Inflammatory macrophage treated with lipopolysaccharide for 1 hour (primary cell): ENCODE data around the gene IFT22.
"Not testable (repeated sequence)": the region's sequence is repeated elsewhere in the genome, so short reads cannot be mapped to it uniquely, and the experiment has no call there.

Experiments used
- DNase-seq, 2 donors: peaks; one replicate each; pipeline ENCODE4 v3.0.0-alpha.2; 2020 to 2022

IFT22 gene

DNA sequence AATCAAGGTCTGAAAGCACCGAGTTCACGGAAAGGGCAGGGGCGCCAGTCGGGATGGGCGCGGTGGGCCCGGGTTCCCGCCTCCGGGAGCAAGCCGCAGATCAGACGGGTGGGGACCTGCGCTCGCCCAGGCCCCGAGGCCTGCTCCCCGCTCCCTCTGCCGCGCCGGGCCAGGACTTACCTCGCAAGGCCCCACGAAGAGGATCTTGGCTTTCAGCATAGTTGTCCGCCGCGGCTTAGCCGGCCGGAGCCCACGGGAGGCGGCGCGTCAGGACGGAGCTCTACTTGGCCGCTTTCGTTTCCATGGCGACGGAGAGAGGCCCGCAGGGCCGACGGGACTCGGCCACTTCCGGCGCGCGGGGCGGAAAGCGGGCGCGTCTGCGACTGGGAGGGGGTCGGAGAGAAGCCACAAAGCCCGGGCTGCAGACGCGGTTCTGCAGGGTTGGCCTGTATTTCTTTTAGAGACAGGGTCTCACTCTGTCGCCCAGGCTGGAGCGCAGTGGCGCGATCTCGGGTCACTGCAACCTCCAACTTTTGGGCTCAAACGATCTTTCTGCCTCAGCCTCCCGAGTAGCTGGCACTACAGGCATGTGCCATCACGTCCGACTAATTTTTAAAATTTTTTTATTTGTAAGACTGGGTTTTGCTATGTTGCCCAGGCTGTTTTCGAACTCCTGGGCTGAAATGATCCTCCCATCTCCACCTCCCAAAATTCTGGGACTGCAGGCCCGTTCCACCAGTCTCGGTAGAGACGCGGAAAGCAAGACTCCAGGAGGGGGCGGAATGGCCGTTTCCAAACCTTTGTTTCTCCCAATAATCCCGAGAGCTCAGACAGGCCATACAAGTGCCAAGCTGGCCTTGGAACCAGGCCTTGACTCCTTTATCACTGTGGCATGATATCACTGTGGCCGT is at the start of gene IFT22:
IFT22 (minus strand) TSS at position 322 of the 911 bp plus-strand sequence; CDS start at position 219, 103 bp downstream.
- DNase-seq = peak; percentile 89 to 94

DNA sequence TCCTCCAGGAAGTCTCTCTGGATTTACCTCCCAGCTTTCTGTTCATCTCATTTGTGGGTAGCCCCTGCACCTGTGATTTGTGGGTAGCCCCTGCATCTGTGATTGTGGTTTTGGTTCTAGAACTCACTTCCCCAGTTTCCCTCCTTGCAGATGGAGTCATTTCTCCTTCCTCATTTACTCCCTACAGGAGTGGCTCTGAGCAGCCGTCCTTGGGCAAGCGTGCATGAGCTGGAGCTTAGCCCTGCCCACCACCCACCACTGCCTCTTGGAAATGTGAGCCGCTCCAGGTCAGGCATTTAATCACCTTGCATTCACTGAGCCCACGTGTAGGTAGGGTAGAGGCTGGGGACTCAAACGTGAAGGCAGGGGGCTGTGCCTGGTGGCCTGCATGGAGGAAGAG is 49.2 kb upstream of the IFT22 start:
- peak; percentile 41 to 48 for DNase-seq

DNA sequence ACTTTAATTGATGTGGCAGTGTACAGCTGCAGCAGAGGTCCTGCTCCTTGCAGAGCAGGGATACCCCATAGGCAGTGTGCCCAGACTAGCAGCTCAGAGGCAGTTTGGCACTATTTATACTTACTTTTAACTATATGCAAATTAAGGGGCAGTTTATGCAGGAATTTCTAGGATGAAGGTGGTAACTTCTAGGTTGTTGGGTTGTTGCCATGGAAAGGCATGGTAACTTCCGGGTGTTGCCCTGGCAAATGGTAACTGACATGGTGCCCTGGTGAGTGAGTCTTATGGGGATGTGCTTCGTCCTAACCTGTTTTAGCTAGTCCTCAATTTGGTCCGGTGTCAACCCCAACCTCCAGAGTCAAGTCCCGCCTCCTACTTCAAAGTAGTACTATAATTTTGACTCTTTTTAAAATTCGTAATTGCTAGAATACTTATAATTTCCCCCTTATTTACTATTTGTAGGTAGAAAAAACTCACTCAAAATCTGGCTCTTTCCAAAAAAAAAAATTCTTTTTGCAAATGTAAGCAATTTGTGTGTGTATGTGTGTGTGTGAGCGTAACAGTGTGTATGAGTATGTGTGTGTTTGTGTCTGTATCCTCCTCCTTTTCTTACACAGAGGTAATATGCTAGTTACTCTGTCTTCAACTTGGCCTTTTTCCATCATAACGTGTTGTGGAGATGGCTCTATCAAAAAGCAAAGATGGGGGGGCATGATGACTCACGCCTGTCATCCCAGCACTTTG is 47.0 kb upstream of the IFT22 start:
- no peak for DNase-seq

DNA sequence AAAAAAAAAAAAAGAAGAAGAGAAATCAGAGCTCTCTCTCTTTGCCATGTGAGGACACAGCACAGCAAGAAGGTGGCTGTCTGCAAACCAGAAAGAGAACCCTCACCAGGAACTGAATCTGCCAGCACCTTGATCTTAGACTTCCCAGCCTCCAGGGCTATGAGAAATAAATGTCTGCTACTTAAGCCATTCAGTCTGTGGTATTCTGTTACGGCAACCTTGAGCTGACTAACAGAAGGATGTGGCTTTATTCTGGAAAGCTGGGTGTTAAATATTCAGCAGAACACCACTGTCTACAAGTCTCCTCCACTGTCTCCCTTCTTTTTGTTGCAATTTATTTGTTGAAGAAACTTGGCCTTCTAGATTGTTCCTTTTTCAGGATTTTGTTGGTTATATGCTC is 46.1 kb upstream of the IFT22 start:
- DNase-seq = no peak

DNA sequence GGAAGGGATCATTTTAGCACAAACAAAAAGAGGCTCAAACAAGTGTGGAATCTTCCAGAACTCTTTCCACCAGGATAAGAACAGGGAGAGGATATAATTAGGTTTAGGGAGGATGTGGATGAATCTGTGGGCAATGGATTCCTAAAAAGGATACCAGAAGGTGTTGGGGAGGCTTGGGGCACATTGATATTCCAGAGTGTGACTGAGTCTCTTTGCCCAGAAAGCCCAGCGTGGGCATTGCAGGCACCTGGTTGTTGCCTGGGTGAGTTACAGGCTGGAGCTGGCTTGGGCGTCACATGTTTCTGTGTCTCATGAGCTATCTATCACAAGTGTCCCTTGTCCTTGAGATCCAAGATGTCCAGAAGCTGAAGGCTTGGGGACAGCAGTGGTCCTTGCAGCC is 44.3 kb upstream of the IFT22 start:
- DNase-seq = no peak

DNA sequence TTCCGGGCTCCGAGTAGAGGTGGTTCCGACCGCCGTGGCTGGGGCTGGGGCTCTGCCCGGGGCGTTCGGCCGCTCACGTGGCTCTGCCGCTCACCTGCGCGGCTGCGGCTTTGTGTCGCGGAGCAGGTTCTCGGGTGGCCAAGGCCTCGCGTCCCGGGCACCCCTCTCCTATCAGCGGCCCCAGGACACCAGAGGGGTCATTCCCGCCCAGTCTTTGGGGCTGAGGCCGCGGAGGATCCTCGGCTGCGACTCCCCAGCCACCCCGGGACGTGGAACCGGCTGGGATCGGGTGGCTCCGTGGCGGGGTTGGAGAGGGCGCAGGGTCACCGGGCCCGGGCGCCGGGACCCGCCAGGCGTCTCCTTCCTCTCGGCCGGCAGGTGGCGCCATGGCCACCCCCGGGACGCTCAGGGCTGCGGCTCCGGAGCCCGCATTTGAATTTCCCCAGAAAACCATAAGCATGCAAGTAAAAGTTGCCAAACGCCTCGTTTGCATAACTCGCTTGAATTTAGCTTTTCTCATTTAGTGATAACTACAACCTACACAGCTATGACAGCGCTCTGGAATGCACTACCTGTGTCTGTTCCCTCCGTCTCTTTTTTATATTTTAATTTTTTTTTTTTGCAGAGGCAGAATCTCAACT is 42.2 kb upstream of the IFT22 start:
- DNase-seq = peak; percentile 48 to 81

DNA sequence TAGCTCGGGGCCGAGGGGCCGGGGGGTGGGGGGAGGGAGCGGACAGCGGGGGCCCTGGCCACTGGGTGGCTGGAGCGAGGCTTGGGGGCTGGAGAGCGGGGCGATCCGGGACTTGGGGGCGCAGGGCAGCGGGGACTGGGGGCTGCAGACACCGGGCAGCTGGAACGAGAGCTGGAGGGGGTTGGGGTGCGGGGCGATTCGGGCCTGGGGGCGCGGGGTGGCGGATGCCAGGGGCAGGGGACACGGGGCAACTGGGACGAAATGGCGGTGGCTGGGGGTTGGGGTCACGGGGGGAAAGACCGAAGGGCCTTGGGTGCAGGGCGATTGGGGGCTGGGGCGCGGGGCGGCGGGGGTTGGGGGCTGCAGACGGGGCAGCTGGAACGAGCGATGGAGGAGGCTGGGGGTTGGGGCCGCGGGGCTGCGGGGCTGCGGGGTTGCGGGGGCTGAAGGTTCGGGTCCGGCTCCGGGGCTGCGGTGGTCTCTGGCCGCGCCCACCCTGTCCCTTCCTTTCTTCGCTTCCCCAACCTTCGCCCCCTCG is 41.7 kb upstream of the IFT22 start:
- DNase-seq = no peak

DNA sequence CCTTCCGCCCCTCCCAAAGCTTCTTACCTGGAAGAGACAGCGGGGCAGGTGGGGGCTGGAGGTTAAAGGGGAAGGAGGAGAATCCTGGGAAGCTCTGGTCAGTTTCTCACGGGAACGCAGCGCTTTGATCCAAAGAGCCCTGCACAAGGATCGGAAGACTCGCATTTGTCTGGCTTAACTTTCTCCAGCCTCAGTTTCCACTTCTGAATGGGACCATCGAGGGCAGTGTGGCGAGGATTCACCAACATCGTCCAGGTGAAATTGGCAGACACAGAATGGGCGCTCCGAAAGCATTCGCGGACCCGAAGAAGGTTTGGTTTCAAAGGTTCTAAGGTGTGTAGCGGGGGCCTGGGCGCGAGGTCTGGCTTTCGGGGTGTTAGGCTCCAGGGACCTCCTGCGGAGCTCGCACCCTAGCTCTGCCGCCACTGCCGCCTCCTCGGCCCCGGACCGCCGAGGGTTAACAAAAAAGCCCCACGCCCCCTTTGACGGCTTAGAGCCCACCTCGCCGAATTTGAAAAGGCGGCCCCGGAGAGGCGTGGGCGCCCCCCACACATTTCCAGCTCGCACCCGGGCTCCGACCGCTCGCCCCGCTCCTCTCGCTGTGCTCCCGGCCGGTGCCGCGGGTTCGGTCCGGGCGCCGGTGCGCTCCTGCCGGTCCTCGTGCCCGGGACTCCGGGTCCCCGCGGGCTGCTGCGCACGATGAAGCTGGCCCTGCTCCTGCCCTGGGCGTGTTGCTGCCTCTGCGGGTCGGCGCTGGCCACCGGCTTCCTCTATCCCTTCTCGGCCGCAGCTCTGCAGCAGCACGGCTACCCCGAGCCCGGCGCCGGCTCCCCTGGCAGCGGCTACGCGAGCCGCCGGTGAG is 41.0 kb upstream of the IFT22 start, which contains the start of gene COL26A1:
COL26A1 (plus strand) TSS at position 542 of the 862 bp plus-strand sequence; CDS start at position 700, 158 bp downstream.
- peak in 1 of 2 donors; percentile 10 for DNase-seq

DNA sequence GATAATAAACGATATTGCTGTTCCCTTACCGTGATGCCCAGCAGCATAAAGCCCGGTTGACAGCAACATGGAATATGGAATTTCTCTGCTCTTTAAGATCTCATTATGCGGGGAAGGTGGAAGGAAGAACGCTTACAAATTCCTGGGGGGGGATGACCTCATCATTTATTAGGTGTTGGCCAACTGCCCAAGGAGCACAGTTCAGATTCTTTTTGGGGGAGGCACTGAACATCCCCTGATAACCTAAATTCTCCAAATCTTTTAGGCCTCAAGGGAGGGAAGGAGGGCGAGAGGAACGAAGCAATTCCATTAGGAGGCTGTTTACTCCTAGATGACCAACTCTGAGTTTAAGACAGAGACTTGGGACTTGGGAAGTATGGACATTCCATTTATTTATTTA is 35.8 kb upstream of the IFT22 start:
- no peak for DNase-seq

DNA sequence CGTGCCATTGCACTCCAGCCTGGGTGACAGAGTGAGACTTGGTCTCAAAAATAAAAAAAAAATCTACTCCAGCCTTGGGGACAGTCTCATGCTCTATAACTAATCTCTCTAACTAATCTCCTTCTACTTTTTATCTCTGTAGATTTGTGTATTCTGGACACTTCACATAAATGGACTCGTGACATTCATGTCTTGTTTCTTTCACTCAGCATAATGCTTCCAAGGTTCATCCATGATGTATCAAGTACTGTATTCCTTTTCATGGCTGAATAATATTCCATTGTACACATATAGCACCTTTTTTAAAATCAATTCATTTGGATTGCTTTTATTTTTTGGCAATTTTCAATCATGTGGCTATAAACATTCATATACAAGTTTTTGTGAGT is 31.3 kb upstream of the IFT22 start:
- DNase-seq = no peak

DNA sequence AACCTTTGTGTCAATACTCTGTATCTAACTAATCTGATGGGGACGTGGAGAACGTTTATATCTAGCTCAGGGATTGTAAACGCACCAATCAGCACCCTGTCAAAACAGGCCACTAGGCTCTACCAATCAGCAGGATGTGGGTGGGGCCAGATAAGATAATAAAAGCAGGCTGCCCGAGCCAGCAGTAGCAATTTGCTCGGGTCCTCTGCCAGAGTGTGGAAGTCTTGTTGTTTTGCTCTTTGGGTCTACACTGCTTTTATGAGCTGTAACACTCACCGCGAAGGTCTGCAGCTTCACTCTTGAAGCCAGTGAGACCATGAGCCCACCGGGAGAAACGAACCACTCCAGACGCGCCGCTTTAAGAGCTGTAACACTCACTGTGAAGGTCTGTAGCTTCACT is 27.7 kb upstream of the IFT22 start:
- DNase-seq = not testable (repeated sequence)

DNA sequence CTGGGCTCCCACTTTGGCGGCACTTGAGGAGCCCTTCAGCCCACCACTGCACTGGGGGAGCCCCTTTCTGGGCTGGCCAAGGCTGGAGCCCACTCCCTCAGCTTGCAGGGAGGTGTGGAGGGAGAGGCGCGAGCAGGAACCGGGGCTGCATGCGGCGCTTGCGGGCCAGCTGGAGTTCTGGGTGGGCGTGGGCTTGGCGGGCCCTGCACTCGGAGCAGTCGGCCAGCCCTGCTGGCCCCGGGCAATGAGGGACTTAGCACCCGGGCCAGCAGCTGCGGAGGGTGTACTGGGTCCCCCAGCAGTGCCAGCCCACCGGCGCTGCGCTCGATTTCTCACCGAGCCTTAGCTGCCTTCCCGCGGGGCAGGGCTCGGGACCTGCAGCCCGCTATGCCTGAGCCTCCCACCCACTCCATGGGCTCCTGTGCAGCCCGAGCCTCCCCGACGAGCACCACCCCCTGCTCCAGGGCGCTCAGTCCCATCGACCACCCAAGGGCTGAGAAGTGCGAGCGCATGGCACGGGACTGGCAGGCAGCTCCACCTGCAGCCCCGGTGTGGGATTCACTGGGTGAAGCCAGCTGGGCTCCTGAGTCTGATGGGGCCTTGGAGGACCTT is 26.9 kb upstream of the IFT22 start:
- DNase-seq = not testable (repeated sequence)

DNA sequence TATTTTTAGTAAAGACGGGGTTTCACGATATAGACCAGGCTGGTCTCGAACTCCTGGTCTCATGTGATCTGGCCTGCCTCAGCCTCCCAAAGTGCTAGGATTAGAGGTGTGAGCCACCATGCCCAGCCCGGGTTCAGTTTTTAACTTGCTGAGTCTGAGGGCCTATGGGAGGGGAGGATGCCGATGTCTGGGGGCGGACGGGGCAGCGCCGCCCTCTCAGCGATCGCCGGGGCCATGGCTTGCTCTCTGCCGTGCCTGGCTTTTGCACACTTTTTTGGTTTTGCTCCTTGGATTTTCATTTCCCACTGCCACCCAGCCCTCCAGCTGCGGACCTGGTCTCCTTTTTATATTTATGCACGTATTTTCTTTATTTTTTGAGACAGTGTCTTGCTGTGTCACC is 25.9 kb upstream of the IFT22 start:
- no peak for DNase-seq

DNA sequence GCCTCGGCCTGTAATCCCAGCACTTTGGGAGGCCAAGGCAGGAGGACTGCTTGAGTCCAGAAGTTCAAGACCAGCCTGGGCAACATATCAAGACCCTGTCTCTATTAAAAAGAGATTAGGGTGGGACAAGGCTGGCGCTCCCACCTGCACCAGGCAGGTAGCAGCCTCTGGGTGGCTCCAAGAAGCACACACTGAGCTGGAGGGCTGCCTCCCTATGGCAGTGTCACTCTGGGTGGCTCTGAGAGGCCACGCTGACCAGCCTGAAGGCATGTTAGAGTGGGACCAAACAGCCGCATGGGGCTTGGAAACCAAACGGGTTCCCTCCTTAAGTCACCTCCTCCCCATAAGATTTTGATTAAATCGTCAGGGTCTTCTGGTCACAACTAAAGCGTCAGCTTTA is 21.3 kb upstream of the IFT22 start:
- DNase-seq = no peak

DNA sequence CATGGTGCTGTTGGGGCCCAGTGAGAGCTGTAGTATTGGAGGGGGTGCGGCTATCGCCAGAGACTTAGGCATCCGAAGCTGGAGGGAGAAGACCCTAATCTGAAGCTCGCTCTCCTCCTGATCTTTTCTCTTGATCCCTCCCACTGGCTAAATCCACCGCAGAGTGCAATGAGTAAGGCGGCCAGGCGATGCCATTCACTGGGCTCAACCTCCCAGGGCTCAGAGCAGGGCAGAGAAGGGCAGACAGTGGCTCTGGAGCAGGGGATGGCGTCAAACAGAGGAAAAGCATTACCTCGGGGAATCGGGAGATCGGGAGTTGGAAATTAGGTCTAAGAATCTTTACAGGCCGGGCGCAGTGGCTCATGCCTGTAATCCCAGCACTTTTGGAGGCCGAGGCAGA is 18.8 kb upstream of the IFT22 start:
- no peak for DNase-seq

DNA sequence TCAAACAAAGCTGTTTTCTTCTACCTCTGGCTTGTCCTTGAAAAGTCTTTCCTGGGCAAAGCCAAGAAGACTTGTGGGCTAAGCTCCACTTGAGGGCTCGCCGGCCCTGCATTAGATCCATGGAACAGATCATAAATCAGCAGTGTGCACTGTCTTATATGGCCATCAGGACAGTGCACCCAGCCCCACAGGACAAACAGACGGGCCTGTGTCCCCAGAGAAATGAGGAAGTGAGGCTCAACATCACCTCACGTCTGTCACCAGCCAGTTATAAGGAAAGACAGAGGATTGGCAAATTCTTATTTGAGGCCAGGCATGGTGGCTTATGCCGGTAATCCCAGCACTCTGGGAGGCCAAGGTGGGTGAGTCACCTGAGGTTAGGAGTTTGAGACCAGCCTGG is 12.3 kb upstream of the IFT22 start:
- DNase-seq = no peak

DNA sequence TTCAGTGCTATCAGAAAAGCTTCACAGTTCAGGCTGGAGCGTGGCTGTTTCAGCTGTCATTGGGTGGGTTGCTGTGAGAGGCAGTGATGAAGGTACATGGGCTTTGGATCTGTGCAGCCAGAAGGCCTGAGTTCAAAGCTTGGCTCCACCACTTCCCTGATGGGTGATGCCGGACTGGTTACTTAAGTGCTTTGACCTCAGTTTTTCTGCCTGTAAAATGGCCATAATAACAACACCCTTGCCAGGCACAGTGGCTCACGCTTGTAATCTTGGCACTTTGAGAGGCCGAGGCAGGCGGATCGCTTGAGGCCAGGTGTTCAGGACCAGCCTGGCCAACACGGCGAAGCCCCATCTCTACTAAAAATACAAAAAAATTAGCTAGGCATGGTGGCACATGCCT is 10.4 kb upstream of the IFT22 start:
- DNase-seq = no peak

DNA sequence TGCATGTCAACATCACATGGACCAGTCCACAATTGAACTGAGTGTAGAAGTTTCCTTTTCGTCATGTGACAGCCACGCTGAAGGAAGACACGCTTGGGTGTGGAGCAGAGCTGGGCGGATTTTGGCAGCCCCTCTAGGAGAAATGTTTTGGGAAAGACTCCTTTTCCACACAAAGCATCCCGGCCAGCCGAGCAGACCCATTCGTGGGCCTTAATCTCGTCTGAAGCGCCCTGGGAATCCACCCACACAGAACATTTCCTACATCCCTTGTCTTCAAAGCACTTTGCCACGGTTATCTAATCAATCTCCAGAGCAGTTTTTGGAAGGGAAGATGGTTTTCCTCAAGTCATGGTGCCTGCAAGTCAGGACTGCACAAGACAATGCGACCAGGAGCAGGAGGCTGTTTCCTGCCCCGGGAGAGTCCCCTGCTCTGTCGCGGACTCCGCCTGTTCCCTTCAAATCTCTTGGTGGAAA is 8.4 kb upstream of the IFT22 start:
- DNase-seq = no peak

DNA sequence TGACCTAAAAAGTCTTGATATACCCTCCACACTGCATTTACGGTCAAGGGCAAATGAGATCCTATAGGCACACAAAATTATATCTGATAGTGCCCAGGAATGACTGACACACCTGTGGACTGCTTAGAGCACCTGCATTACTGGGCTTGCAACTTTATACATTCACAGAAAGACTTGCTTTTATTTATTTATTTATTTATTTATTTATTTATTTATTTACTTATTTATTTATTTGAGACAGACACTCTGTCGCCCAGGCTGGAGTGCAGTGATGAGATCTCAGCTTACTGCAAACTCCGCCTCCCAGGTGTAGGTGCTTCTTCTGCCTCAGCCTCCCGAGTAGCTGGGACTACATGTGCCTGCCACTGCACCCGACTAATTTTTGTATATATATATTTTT is 6.5 kb upstream of the IFT22 start:
- no peak for DNase-seq

DNA sequence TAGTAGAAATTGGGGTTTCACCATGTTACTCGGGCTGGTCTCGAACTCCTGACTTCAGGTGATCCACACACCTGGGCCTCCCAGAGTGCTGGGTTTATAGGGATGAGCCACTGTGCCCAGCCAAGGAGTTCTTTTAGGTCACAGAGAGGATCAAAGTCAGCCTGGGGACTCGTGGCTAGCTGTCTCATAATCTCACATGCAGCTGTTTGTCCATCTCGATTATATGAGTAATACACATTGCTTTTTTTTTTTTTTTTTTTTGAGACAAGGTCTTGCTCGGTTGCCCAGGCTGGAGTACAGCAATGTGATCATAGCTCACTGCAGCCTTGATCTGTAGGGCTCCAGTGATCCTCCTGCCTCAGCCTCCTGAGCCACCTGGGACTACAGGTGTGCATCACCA is 2.2 kb downstream of the IFT22 start:
- no peak for DNase-seq

DNA sequence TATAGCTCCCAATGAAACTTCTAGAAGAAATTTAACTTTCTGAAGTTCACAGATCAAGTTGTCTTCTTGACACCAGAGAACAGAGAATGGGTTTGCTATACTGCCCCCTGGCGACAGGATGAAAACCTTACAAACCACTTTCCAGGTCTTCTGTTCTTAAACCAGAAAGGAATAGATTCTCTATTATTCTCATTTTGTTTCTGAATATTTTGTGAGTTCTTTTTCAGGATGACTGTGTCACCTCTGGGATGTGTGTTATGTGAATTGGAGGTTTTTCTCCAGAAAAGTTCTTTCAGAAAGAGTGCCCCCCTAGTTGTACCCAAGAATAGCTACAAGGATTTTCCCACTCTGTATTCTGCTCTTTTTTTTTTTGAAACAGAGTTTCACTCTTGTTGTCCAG is 6.3 kb downstream of the IFT22 start:
- DNase-seq = peak; percentile 22 to 76
